ENCODE data around the gene NIFK.
"Not testable (repeated sequence)": the region's sequence is repeated elsewhere in the genome, so short reads cannot be mapped to it uniquely, and the experiment has no call there.

Gene NIFK

GRCh38 chr2:121731366-121731765 lies 5.3 kb downstream of the NIFK start:
- DNase-seq, result no peak

GRCh38 chr2:121727950-121728349 lies 8.7 kb downstream of the NIFK start:
- DNase-seq, result no peak

GRCh38 chr2:121727332-121727731 lies 9.3 kb downstream of the NIFK start:
- no peak for DNase-seq

- no peak for DNase-seq
Measured at GRCh38 chr2:121723316-121723715, 13.4 kb downstream of the NIFK start.

GRCh38 chr2:121722479-121722878 lies 14.2 kb downstream of the NIFK start:
- DNase-seq, result no peak

- DNase-seq, result no peak
Measured at GRCh38 chr2:121721926-121722325, 14.7 kb downstream of the NIFK start.

GRCh38 chr2:121717529-121717928 lies 19.1 kb downstream of the NIFK start:
- DNase-seq, result no peak

- DNase-seq, result no peak
Measured at GRCh38 chr2:121716126-121716525, 20.5 kb downstream of the NIFK start.

- DNase-seq, result not testable (repeated sequence)
Measured at GRCh38 chr2:121711481-121711880, 25.2 kb downstream of the NIFK start.

GRCh38 chr2:121710470-121711170 lies 26.1 kb downstream of the NIFK start:
- DNase-seq, result no peak

- DNase-seq, result no peak
Measured at GRCh38 chr2:121709776-121710469, 26.8 kb downstream of the NIFK start.

- no peak for DNase-seq
Measured at GRCh38 chr2:121707920-121708361, 28.7 kb downstream of the NIFK start.

- no peak for DNase-seq
Measured at GRCh38 chr2:121707344-121707919, 29.2 kb downstream of the NIFK start.

GRCh38 chr2:121705958-121706357 lies 30.7 kb downstream of the NIFK start:
- no peak for DNase-seq

- no peak for DNase-seq
Measured at GRCh38 chr2:121705390-121705789, 31.3 kb downstream of the NIFK start.

- not testable (repeated sequence) for DNase-seq
Measured at GRCh38 chr2:121701761-121702160, 34.9 kb downstream of the NIFK start.

- DNase-seq, result peak; percentile 86
Measured at GRCh38 chr2:121699421-121700333, 37.0 kb downstream of the NIFK start.

- DNase-seq, result peak; percentile 2
Measured at GRCh38 chr2:121698318-121698930, 38.3 kb downstream of the NIFK start.

- no peak for DNase-seq
Measured at GRCh38 chr2:121697108-121697631, 39.5 kb downstream of the NIFK start.

- no peak for DNase-seq
Measured at GRCh38 chr2:121696410-121696930, 40.2 kb downstream of the NIFK start.

GRCh38 chr2:121695171-121695451 lies 41.6 kb downstream of the NIFK start:
- DNase-seq, result no peak
